H1 (cell line): ENCODE measurements around the gene BCL2A1. TPM values are rescaled to one million over a fixed set of nuclear protein-coding genes. Genes with fewer than 3 reads are reported as not detected.

Experiments
- CTCF ChIA-PET: fragments of 300-600 bp; sonication (Branson Sonifier 250); formaldehyde crosslinking; loops from one replicate; lab custom pipeline; 2021; ENCODE audit not compliant: partially characterized antibody; lab: Charles Lee
- POLR2A ChIA-PET: fragments of 300-600 bp; sonication (Branson Sonifier 250); formaldehyde crosslinking; loops from one replicate; lab custom pipeline; 2021; ENCODE audit warnings: inconsistent platforms; ENCODE audit not compliant: partially characterized antibody; lab: Charles Lee
- DNase-seq, 2 experiments: peaks; one replicate each; pipeline versions ENCODE4 v3.0.0 to v3.0.0-alpha.2; 2010 to 2022; ENCODE audit warnings: low spot score in 2 of 2, low read depth in 1 of 2, mixed read lengths in 1 of 2
- FAIRE-seq: peaks from 2 replicates; lab custom pipeline; 2011; peaks lifted over from hg19 to GRCh38; lab: Jason Lieb, UNC
- H2AFZ ChIP-seq: 2 replicates; pipeline ENCODE4 v1.8.1; 2012; ENCODE audit warnings: low read length, inconsistent platforms
- H2AK5ac ChIP-seq: 2 replicates; pipeline ENCODE4 v1.6.1; 2013; ENCODE audit warnings: low read depth, low read length
- H2BK120ac ChIP-seq: replicated peaks from 2 replicates; pipeline ENCODE3; 2013; ENCODE audit warnings: low read depth, low read length, inconsistent platforms
- H2BK12ac ChIP-seq: 2 replicates; pipeline ENCODE4 v1.6.1; 2013; ENCODE audit warnings: low read depth, low read length
- H2BK15ac ChIP-seq: 2 replicates; pipeline ENCODE4 v1.6.1; 2013; ENCODE audit warnings: low read length
- H2BK20ac ChIP-seq: 2 replicates; pipeline ENCODE4 v1.6.1; 2013; ENCODE audit warnings: low read length
- H2BK5ac ChIP-seq: 2 replicates; pipeline ENCODE4 v1.6.1; 2013; ENCODE audit warnings: low read depth, low read length
- H3K14ac ChIP-seq: 2 replicates; pipeline ENCODE4 v1.6.1; 2013; ENCODE audit warnings: inconsistent platforms; ENCODE audit not compliant: insufficient read length
- H3K18ac ChIP-seq: 2 replicates; pipeline ENCODE4 v1.6.1; 2013; ENCODE audit warnings: low read length; ENCODE audit errors: extremely low read depth
- H3K23ac ChIP-seq: 2 replicates; pipeline ENCODE4 v1.6.1; 2013; ENCODE audit warnings: inconsistent platforms; ENCODE audit not compliant: insufficient read length
- H3K23me2 ChIP-seq: 2 replicates; pipeline ENCODE4 v1.6.1; 2013; ENCODE audit warnings: low read depth, low read length
- H3K27ac ChIP-seq: 2 replicates; pipeline ENCODE4 v1.6.1; 2011; ENCODE audit warnings: low read depth, low read length, inconsistent platforms
- H3K27me3 ChIP-seq, 4 experiments: replicated peaks in 1 of 4; 1 replicate in 1 of 4; 2 replicates in 3 of 4; pipeline versions ENCODE4 v1.6.1 to v1.8.1; 2011 to 2013; ENCODE audit warnings: low read length in 3 of 4, mild to moderate bottlenecking in 3 of 4, inconsistent platforms in 2 of 4, mixed read lengths in 2 of 4, moderate library complexity in 1 of 4; ENCODE audit not compliant: control insufficient read depth in 3 of 4, insufficient read depth in 3 of 4; ENCODE audit errors: extremely low read depth in 1 of 4
- H3K36me3 ChIP-seq, 4 experiments: 2 replicates each; pipeline versions ENCODE4 v1.6.1 to v1.8.1; 2011 to 2013; ENCODE audit warnings: mild to moderate bottlenecking in 4 of 4, low read length in 3 of 4, moderate library complexity in 2 of 4, control low read depth in 1 of 4, inconsistent platforms in 1 of 4; ENCODE audit not compliant: insufficient read depth in 4 of 4, control insufficient read depth in 2 of 4
- H3K4ac ChIP-seq: replicated peaks from 2 replicates; pipeline ENCODE3; 2013; ENCODE audit warnings: low read length, low read depth, mixed read lengths, inconsistent platforms; ENCODE audit not compliant: insufficient read length
- H3K4me1 ChIP-seq, 4 experiments: replicated peaks in 1 of 4; 1 replicate in 1 of 4; 2 replicates in 3 of 4; pipeline versions ENCODE4 v1.6.1 to v1.8.1; 2011 to 2013; ENCODE audit warnings: low read length in 3 of 4, inconsistent platforms in 2 of 4, mixed read lengths in 1 of 4; ENCODE audit not compliant: insufficient read depth in 4 of 4, control insufficient read depth in 3 of 4
- H3K4me2 ChIP-seq, 2 experiments: 2 replicates each; pipeline versions ENCODE4 v1.6.1 to v1.8.1; 2011 to 2013; ENCODE audit warnings: low read depth in 2 of 2, low read length in 2 of 2, control low read depth in 1 of 2, inconsistent platforms in 1 of 2, mild to moderate bottlenecking in 1 of 2; ENCODE audit not compliant: insufficient read depth in 1 of 2
- H3K4me3 ChIP-seq, 4 experiments: fragments of 200-600, 300-600 bp in 1 of 4; sonication (generic), shearing (Covaris generic), sonication (Bioruptor Twin) in 1 of 4; 2 replicates each; pipeline versions ENCODE4 v1.5.1 to v1.8.1; 2011 to 2016; ENCODE audit warnings: low read length in 4 of 4, low read depth in 3 of 4, control low read depth in 2 of 4, inconsistent platforms in 2 of 4, mild to moderate bottlenecking in 2 of 4, mixed read lengths in 1 of 4, moderate library complexity in 1 of 4; ENCODE audit not compliant: insufficient read depth in 2 of 4; ENCODE audit errors: extremely low read depth in 1 of 4
- H3K56ac ChIP-seq: replicated peaks from 2 replicates; pipeline ENCODE3; 2013; ENCODE audit warnings: low read depth, mild to moderate bottlenecking, mixed read lengths, low read length, inconsistent platforms; ENCODE audit not compliant: insufficient read length
- H3K79me1 ChIP-seq: 2 replicates; pipeline ENCODE4 v1.6.1; 2013; ENCODE audit warnings: low read depth, low read length, control low read depth
- H3K79me2 ChIP-seq, 2 experiments: 2 replicates each; pipeline versions ENCODE4 v1.6.1 to v1.8.1; 2012 to 2013; ENCODE audit warnings: low read length in 2 of 2, mild to moderate bottlenecking in 2 of 2, inconsistent platforms in 1 of 2; ENCODE audit not compliant: insufficient read depth in 2 of 2, control insufficient read depth in 1 of 2
- H3K9ac ChIP-seq, 4 experiments: replicated peaks in 1 of 4; 1 replicate in 1 of 4; 2 replicates in 3 of 4; pipeline versions ENCODE4 v1.6.1 to v1.8.1; 2011 to 2013; ENCODE audit warnings: low read depth in 3 of 4, low read length in 3 of 4, control low read depth in 2 of 4, mild to moderate bottlenecking in 2 of 4, moderate library complexity in 2 of 4, inconsistent platforms in 1 of 4; ENCODE audit errors: extremely low read depth in 1 of 4
- H3K9me3 ChIP-seq, 2 experiments: 2 replicates each; pipeline versions ENCODE4 v1.6.1 to v1.8.1; 2012 to 2013; ENCODE audit warnings: mild to moderate bottlenecking in 2 of 2, moderate library complexity in 2 of 2, control low read depth in 1 of 2, inconsistent platforms in 1 of 2, low read depth in 1 of 2, low read length in 1 of 2, mixed read lengths in 1 of 2; ENCODE audit not compliant: insufficient read depth in 2 of 2
- H4K20me1 ChIP-seq, 2 experiments: replicated peaks in 1 of 2; 2 replicates each; pipeline versions ENCODE3 to v1.8.1; 2011 to 2013; ENCODE audit warnings: inconsistent platforms in 2 of 2, low read length in 2 of 2, mild to moderate bottlenecking in 1 of 2; ENCODE audit not compliant: insufficient read depth in 2 of 2, control insufficient read depth in 1 of 2
- H4K5ac ChIP-seq: 2 replicates; pipeline ENCODE4 v1.6.1; 2013; ENCODE audit warnings: low read length, low read depth, mixed read lengths, inconsistent platforms; ENCODE audit not compliant: insufficient read length
- H4K8ac ChIP-seq: 2 replicates; pipeline ENCODE4 v1.8.0; 2013; ENCODE audit warnings: mild to moderate bottlenecking, moderate library complexity, low read length, inconsistent platforms; ENCODE audit not compliant: insufficient read depth; ENCODE audit errors: extremely low read depth
- H4K91ac ChIP-seq: replicated peaks from 2 replicates; pipeline ENCODE3; 2013; ENCODE audit warnings: low read length, mixed read lengths, inconsistent platforms; ENCODE audit not compliant: insufficient read length
- ASH2L ChIP-seq: fragments of 200-600, 300-600 bp; sonication (generic); IDR thresholded peaks from one replicate; pipeline ENCODE4 v1.7.1; 2017; ENCODE audit warnings: low read length
- ATF3 ChIP-seq: IDR thresholded peaks from 2 replicates; pipeline ENCODE4 v1.6.1; 2011; ENCODE audit warnings: low read depth, mild to moderate bottlenecking, low read length; ENCODE audit not compliant: insufficient read depth
- HDAC2 ChIP-seq, 2 experiments: fragments of 300-600 bp in 1 of 2; sonication (generic) in 1 of 2; IDR thresholded peaks; 2 replicates each; pipeline ENCODE4 v1.6.1; 2011 to 2012; ENCODE audit warnings: low read depth in 2 of 2, low read length in 2 of 2, mild to moderate bottlenecking in 2 of 2, moderate library complexity in 2 of 2, borderline replicate concordance in 1 of 2, inconsistent platforms in 1 of 2
- MAFK ChIP-seq: IDR thresholded peaks from 2 replicates; pipeline ENCODE4 v1.6.1; 2012; ENCODE audit warnings: low read depth, mild to moderate bottlenecking, improper control_type of control experiment, low read length
- RFX5 ChIP-seq: IDR thresholded peaks from 2 replicates; pipeline ENCODE4 v1.6.1; 2011; ENCODE audit warnings: low read depth, low read length, improper control_type of control experiment, borderline replicate concordance
- RXRA ChIP-seq: IDR thresholded peaks from 2 replicates; pipeline ENCODE4 v1.6.1; 2011; ENCODE audit warnings: low read depth, mild to moderate bottlenecking, low read length, moderate library complexity; ENCODE audit not compliant: insufficient read depth
- SUZ12 ChIP-seq: fragments of 200-600 bp; sonication (generic); IDR thresholded peaks from 2 replicates; pipeline ENCODE4 v1.6.1; 2012; ENCODE audit warnings: mild to moderate bottlenecking, inconsistent platforms, low read length, moderate library complexity, mixed read lengths
- WGBS, 2 experiments: shearing (Covaris generic) in 1 of 2; methylation state at CpG; one replicate each; pipeline versions ENCODE4 v1.1.6 to v1.1.7; 2013 to 2015; ENCODE audit warnings: low lambda C conversion rate in 2 of 2, mixed read lengths in 2 of 2, inconsistent platforms in 1 of 2, low coverage in 1 of 2, missing lambda C conversion rate in 1 of 2; ENCODE audit not compliant: insufficient replicate concordance in 2 of 2, insufficient coverage in 1 of 2, insufficient read length in 1 of 2; ENCODE audit errors: extremely low coverage in 1 of 2, missing lambda C conversion rate in 1 of 2; 5-methylcytosine and 5-hydroxymethylcytosine counted together
- polyA plus RNA-seq, 7 experiments: library from polyadenylated mRNA; depleted of rRNA in 3 of 7; stranded (reverse) in 5 of 7; unstranded in 2 of 7; fragments of >200 nt in 5 of 7; fragments of 200-250 nt in 2 of 7; gene quantifications; 1 replicate in 5 of 7; 2 replicates in 1 of 7; 4 replicates in 1 of 7; pipeline versions ENCODE4 v1.2.1 to v1.2.3, GENCODE V29; 2011 to 2013; ENCODE audit warnings: missing spikeins in 2 of 7, mixed read lengths in 2 of 7
- total RNA-seq: library from RNA; stranded (reverse); fragmentation: NEBNext Ultra II Directional; extraction: Animal tissue kit (Norgen Biotek cat#: 25700); gene quantifications from 2 replicates; pipeline ENCODE4 v1.2.1, GENCODE V29; 2021
- TF ChIP-seq, protein P1 (sequence below): IDR thresholded peaks from 2 replicates; pipeline ENCODE4 v1.6.1; 2012; ENCODE audit warnings: inconsistent platforms

Gene BCL2A1
- total and polyA plus RNA-seq, 2 of the 8 experiments (the other 6 are each of a cell fraction or from before 2014, with no cell fraction given) = not detected

- DNase-seq = no peak
- Histone ChIP-seq H3K18ac (no peak overlapping the region), H2BK20ac (no peak overlapping the region), H3K4ac (no peak overlapping the region), H3K27ac (no peak overlapping the region), H3K23me2 (no peaks in the 10 kb centered on the region), H4K20me1 (no peaks in the 10 kb centered on the region), H3K27me3 (no peaks in the 10 kb centered on the region), H3K36me3 (no peaks in the 10 kb centered on the region), H3K79me1 (no peaks in the 10 kb centered on the region), H2AFZ (no peak overlapping the region), H4K5ac (no peak overlapping the region), H3K4me3 (no peak overlapping the region), H2BK5ac (no peak overlapping the region), H2BK15ac (no peak overlapping the region), H3K79me2 (no peaks in the 10 kb centered on the region), H3K14ac (no peak overlapping the region), H3K4me1 (no peaks in the 10 kb centered on the region), H3K4me2 (no peak overlapping the region), H3K56ac (no peak overlapping the region), H4K91ac (no peak overlapping the region), H3K9ac (no peak overlapping the region), H2BK120ac (no peak overlapping the region), H3K23ac (no peak overlapping the region), H4K8ac (no peak overlapping the region), H2BK12ac (no peak overlapping the region), H3K9me3 (no peaks in the 10 kb centered on the region; a peak in 2 of 4 replicates), H2AK5ac (no peak overlapping the region)
- 95% methylated on average over 8 of the region's 8 CpGs; no CpG with 5 or more reads in 1 of the 2 experiments for WGBS, 2 experiments
- ChIA-PET CTCF (no interaction called here), POLR2A (interaction anchor here (1.2 kb wide), 1 partner anchor 40 kb away, joined by 3 read pairs; the partner anchor contains the start of gene ZFAND6)
- FAIRE-seq = no peak
- no peak for TF ChIP-seq SUZ12
- no peak for TF ChIP-seq MAFK
- no peak for TF ChIP-seq HDAC2 (IDR thresholded peaks at IDR 0.05; ENCODE audit: borderline replicate concordance in 1 of 2, low read depth in 2 of 2, low read length in 2 of 2)
- no peak for TF ChIP-seq ASH2L
- TF ChIP-seq, protein P1, sequence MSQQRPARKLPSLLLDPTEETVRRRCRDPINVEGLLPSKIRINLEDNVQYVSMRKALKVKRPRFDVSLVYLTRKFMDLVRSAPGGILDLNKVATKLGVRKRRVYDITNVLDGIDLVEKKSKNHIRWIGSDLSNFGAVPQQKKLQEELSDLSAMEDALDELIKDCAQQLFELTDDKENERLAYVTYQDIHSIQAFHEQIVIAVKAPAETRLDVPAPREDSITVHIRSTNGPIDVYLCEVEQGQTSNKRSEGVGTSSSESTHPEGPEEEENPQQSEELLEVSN = no peak
- no peak for TF ChIP-seq RXRA
- TF ChIP-seq ATF3 = no peak
- no peak for TF ChIP-seq RFX5
Observed at GRCh38 chr15:80019168-80019745, 48.3 kb upstream of the BCL2A1 start.
